ENCODE data around the gene TMEM201.

DNA sequence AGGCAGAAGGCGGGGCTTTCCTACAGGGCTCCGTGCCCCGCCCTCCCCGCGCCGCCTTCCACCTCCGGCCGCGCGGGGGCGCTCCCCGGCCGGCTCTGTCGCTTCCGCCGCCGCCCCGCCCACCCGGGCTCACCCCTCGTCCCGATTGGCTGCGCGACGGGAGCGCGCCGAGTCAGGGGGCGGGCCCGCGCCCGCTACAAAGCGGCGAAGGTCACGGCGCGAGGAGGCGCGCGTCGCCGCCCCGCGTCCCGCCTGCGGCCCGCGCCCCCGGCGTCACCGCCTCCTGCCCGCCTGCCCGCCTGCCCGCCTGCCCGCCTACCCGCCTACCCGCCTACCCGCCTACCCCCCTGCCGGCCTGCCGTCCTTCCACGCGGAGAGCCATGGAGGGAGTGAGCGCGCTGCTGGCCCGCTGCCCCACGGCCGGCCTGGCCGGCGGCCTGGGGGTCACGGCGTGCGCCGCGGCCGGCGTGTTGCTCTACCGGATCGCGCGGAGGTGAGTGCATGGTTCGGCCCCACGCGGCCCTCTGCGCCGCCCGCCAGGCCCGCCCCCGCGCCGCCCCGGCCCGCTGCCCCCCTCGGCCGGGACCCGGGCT is at the start of gene TMEM201:
- TF ChIP-seq, protein P1, sequence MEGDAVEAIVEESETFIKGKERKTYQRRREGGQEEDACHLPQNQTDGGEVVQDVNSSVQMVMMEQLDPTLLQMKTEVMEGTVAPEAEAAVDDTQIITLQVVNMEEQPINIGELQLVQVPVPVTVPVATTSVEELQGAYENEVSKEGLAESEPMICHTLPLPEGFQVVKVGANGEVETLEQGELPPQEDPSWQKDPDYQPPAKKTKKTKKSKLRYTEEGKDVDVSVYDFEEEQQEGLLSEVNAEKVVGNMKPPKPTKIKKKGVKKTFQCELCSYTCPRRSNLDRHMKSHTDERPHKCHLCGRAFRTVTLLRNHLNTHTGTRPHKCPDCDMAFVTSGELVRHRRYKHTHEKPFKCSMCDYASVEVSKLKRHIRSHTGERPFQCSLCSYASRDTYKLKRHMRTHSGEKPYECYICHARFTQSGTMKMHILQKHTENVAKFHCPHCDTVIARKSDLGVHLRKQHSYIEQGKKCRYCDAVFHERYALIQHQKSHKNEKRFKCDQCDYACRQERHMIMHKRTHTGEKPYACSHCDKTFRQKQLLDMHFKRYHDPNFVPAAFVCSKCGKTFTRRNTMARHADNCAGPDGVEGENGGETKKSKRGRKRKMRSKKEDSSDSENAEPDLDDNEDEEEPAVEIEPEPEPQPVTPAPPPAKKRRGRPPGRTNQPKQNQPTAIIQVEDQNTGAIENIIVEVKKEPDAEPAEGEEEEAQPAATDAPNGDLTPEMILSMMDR (IDR thresholded peaks at IDR 0.05; ENCODE audit: borderline replicate concordance, extremely low read depth, low read length, poor library complexity, severe bottlenecking), result peak; percentile 80
- no peak for TF ChIP-seq EZH2 (IDR thresholded peaks at IDR 0.05; ENCODE audit: borderline replicate concordance, low read depth, low read length, severe bottlenecking)

Measured in DND-41 (cell line).